Forelimb muscle (tissue), 1 donor: ENCODE data around the gene NCAPG2. TPM values are rescaled to one million over a fixed set of nuclear protein-coding genes. Genes with fewer than 3 reads are reported as not detected.

Source experiments
- polyA plus RNA-seq: library from polyadenylated mRNA; unstranded; fragments of 120-200 nt; gene quantifications from one replicate; pipeline ENCODE4 v1.2.1, GENCODE V29; 2013; ENCODE audit not compliant: insufficient read length

NCAPG2 gene
- polyA plus RNA-seq, 1 donor: 11.3 TPM

Other genes starting within 250 kb of the NCAPG2 start
- 1.7 TPM for gene PTPRN2, start 117.0 kb downstream of the NCAPG2 start, polyA plus RNA-seq
- 32.5 TPM for gene ESYT2, start 124.7 kb upstream of the NCAPG2 start, polyA plus RNA-seq
- 14.9 TPM for gene DYNC2I1, start 151.8 kb upstream of the NCAPG2 start, polyA plus RNA-seq